ENCODE results near the gene APP.

Gene APP

DNA sequence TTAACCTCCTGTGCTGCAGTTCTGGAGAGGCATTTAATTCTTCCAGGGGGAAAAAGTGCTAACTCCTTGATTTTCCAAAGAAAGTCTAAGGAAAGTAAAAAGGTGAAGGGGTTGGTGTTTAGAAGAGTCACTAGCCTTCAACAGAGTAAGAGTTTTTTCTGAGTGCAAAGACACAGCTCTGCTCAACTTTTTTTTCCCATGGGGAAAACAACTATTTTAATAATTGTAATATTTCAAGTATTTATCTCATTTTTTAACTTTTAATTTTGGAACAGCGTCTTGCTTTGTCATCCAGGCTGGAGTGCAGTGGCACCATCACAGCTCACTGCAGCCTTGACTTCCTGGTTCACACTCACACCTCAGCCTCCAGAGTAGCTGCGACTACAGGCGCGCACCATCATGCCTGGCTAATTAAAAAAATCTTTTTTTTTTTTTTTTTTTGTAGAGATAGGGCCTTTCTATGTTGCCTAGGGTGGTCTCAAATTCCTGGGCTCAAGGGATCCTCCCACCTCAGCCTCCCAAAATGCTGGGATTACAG is 202.6 kb downstream of the APP start:
- no peak for DNase-seq

DNA sequence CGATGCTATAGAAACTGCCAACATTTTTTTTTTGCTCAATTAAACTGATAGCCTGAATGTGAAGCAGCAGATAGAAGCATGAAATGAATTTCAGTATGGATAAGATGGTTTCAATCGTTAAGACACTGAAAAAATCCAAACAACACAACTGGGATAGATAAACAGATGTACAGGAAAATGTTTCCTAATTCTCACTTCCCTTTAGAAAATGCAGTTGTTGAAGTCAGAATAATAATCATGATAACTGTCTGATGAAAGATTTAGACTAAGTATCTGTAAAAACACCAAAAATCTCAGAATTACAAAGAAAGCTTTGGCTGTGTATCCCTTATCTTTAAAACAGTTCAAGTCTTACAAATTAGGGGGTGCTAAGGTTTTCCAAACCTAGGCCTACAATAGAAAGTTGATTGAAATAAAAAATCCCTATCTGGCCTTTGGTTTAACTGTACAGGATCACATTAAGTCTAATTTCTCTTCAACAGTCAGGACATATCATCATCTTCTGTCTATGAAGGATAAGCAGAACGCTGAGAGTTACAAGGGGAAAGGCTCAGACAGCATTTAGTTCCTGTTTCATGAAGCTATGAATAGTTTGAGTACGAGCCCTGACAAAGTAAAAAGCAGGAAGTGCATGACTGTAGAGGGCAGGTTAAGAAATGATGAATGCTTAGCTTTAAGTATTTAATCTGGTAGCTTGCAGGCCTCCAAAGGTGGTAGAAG is 203.2 kb downstream of the APP start:
- DNase-seq: no peak

DNA sequence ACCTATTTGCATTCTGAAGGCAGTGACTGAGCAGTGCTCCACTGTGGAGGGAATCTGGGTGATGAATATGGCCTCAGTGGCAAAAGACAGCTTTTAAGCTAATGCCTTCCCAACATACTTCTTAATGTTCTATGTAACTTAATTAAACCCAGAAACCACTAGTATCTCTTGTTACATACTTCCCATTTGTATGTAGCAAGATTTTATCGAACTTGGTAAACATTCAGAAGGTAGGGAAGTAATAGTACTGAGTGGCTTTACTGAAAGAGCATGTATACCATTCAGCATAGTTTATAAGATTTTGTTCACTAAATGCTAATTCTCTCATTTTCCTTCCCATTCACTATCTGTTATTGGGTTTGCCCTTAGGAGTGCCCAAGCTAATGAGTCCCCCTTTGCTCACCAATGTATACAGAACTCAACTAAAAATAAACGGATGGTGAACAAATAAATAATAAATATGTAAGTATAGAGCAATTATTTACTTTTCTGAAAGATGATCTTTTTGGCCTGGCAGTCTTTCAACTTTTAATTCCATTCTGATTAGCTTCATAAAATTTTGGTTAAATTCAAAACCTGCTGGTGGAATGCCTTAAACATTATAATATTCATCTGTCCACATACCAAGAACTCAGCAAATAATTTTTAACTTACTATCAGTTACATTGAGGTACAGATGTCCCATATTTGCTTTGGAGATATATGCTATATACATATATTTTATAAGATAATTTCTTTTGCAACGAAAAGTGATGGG is 204.4 kb downstream of the APP start:
- DNase-seq: no peak

DNA sequence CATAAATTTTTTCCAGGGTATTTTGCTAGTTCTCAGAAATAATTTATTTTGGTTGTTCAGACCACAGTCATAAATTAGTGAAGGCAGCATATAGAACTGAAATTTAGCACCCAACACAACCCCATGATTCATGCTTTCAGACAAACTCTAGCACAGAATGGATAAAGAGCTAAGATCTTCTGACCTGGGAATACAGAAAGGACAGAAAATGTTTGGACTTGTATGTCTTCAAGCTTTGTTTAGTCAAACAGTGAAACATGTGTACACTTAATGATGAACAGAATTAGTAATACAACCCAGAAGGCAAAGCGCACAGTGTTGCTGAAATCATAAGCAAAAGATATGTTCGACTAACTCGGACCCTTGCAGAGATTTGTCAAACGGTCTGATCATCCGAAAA is 205.6 kb downstream of the APP start:
- DNase-seq: no peak

DNA sequence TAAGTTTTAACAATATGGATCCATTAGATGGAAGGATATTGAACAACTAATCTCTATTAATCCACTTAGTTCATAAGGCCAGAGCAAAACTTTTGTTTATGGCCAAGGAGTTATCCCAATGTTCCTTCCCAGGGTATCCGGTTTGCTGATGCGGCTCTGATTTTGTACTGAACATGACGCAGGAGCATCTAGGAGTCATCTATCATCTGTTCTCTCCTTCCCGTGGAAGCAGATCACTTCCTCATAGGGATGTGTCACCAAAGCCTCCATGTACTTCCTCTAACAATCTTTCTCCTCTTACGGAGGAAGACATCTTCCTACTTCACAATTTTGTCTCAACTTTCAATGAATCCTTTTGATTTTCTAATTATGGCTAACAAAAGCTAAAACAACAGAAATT is 206.6 kb downstream of the APP start:
- DNase-seq: no peak

DNA sequence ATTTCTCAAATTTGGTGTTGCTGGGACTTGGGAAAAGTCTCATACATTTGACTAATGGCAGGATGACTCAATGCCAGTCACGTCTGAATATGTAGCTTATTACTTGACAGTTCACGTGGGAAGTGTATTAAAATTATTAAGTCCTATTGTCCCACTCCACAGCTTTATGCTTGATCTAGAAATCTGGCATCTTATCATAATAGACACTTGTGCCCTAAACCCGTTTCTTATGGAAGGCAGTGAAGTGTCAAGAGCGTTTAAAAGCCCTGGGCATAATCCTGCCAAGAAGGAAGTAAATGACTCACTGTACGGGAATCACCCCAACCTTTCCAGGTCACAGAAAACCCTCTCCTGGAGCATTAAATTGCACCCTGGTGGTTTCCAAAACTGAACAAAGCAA is 207.4 kb downstream of the APP start:
- no peak for DNase-seq

DNA sequence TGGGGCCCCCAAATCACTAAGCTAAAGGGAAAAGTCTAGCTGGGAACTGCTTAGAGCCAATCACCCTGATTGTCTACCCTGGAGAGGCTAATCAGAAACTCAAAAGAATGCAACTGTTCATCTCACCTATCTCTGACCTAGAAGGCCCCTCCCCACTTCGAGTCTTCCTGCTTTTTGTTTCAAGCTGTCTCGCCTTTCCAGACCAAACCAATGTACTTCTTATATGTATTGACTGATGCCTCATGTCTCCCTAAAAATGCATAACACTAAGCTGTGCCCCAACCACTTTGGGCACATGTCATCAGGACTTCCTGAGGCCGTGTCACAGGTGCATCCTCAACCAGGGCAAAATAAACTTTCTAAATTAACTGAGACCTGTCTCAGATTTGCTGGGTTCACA is 209.5 kb downstream of the APP start:
- DNase-seq: no peak

DNA sequence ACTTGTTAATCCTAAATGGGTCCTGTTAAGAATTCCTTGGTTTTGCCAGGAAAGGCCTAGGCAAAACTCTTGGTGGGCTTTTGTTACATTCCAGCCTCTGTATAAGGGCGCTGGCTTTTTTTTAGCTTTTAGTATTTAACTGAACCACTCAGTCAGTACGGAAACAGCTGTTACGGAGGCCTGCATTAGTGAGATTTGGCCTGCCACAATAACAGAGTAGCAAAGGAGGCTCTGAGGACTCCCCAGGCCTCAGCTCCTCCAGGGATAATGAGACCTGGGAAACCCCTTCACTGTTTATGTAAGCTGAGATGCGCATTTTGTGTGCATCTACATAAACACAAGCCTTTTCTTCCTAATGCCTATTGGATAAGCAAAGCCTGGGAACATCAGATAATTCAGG is 210.2 kb downstream of the APP start:
- DNase-seq: no peak

DNA sequence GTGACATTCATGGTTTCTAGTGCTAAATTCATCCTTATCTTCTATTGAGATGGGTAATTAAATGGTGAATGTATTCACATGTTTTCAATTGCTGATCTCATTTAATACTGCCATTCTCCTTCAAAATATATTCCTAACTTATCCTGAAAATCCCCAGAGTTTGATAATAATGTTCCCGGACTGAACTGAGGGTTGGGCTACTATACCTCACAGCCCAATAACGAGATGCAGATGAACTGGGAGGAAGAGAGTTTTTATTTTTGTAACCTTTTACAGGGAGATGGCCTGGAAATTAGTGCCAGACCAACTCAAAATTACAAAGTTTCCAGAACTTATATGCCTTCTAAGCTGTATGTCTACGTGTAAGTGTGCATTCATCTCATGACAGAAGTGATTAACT is 210.8 kb downstream of the APP start:
- DNase-seq: no peak

DNA sequence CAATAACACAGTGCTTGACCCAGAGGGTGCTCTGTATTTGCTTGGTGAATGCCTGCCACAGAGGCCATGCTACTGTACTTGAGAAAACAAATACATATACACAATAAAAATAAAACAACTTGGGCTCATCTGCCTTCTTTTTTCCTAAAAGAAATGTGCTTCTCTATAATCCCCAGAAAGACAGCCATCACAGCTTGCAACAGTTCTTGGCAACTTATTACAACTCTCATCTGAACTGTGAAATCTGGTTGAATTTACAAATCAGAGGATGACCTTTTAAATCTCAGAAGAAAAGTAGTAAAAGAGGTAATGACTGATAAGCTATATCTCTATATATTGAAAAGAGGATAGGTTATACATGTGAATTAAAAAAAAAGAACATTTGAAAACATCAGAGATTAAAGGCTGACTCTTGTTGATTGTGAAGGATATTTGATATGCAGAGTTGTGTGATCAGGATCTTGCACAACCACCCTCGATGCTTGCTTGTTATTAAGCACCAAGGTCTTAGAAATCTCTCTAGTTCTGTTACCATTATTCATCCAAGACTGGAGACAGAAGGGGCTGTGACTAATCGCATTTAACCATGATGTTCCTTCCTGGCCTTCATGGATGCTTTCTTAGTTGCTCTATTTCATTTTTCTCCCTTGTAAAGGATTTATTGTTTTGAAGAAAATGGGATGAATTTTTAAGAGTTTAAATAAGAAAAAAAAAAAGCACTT is 213.4 kb downstream of the APP start:
- no peak for DNase-seq

DNA sequence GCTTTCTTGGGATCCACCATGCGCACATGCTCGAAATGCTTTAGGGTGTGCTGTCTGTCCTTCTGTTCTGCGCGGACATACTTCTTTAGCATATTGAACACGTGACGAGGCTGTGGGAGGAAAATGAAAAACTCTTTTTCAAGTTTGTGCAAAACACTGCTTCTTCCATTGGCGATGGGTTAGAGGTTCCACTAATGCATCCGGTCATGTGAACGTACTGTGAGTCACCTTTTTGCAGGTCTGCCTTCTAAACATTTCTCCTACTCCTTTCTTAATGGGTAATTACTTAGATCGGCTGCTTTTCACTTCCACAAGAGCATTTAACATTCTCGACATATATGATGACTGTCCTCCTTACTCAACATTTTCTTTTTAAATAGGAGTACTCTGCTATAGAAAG is 214.9 kb downstream of the APP start:
- no peak for DNase-seq

DNA sequence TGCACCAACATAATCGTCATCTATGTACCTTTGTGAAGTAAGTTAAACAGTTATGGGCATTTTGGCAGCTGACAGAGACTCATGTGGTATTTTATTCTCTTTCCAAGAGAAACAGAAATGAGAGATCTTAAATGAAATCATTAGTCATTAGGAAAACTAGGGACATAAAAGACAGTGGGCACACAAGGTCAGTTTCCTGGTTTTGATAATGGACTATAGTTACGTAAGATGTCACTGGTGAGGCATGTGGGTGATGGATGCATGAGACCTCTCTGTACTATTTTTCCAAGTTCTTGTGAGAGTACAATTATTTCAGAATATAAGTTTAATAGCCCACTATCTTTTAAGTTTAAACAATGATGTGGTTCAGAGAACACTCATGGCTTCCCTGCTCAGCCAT is 216.9 kb downstream of the APP start:
- DNase-seq: no peak

DNA sequence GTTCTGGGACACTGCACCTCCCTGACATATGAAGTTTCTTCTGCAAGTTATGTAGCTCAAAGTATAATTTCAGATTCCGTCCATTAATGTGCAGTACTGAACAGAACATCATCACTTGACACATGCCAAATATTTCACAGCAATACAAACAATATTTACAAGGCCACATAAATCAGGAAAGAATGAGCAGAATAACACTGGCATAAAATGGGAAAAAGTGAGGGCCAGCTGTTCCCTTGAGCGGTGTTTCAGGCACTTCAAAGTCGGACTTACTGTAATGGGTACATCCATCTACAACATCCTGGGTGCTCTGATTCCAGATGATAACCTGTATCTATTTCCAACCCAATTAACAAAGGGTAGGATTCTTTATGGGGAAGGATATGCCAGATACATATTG is 217.4 kb downstream of the APP start:
- DNase-seq: no peak

DNA sequence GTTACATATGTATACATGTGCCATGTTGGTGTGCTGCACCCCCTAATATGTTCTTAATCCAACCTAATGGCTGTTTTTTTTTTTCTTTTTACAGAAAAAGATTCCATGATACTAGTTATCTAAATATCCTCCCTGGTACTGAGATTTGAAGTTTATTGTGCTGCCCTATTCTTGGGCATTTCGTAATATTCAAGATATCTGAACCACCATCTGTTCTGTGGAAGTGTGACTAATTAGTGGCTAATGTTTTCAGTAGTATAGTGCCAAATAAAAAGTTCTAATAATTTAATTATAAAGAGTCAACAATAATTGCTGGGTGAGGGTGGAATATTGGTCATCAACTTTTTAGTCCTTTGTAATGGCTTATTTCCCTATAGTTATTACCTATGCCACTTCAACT is 218.3 kb downstream of the APP start:
- DNase-seq: no peak

DNA sequence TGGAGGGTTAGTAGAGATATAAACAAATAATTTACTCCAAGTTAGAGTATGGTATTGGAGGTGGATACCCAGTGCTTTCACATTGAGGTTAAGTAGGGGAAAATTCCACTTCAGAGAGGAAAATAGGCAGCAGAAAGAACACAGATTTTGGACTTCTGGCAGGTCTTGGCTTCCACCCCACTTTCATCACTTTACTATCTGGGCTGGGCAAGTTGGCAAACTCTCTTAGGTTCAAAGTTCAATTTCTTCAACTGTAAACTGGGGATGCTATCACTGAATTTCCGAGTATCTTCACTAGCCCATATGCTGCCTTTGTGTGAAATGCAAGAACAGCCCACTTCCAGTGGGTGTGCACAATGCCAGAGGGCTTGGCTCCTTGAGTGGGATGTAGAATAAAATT is 220.9 kb downstream of the APP start:
- no peak for DNase-seq

DNA sequence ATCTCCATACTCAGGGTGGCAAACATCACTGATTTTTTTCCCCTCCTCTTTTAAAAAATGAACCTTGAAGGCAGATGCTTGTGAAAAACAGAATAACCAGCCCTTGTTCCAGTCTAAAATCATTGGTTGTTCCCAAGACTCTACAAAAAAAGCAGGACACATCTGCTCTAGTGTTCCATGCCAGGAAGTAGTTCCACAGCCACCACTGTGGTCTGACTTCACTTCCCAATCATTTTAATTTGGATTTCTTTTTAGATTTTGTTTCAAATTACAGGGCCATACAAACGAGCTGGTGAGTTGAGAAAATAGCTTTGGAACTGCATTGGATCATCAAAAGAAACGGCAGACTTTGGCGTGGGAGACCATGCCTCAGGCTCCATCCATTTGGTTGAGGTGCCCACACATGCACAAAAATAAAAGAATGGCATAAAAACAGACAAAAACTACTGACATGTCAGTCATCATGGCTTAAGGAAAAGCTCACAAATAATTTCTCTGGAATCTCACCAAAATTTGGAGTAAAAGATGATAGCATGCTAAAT is 225.8 kb downstream of the APP start:
- no peak for DNase-seq

DNA sequence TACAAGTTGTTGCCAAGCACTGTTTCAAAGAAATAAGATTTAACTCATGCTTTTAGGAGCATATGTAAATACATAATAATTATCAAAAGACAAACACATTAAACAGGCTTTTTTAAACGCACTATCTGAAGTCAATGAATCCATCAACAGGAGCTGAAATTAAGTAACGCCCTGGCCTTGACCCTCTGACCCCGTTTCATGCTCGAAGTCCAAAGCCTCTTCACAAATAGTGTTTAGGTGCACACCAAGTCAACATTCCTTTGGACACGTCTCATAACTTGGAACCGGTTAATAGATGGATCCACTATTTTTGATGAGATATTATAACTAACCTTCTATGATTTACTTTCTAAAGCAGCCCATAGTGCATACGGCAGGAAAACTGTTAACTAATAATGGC is 226.5 kb downstream of the APP start:
- no peak for DNase-seq

DNA sequence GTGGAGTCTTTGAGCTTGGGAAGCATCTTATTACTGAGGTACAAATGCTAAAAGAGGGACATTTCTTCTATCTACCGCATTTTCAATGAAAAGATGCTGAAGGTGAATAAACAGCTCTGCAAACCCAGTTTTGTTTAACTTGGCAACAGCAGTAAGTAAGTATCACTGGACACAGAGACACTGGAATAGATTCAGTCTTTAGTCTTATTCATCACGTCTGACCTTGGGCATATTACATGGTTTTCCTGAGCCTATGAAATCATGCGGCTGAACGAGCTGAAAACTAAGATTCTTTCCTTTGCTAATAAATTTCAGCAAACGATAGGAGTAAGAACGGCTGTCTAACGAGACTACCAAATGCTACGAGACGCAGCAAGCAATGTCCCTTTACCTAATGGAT is 228.4 kb downstream of the APP start:
- DNase-seq: no peak

DNA sequence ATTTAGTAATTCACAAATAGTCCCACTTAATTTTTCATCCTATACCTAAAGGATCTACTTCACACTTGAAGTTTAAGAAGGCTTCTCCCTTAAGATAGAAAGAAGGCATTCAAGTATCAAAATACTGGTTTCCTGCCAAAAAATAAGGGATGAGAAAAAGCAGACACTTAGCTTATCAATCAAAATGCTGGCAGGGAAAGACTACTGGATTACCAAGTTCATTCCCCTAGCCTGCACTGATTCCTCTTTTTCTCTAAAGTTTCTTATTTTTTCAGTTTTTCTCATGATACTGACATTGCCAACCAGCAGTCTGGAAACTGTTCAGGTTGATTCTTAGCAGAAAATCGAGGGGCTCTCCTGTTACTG is 231.2 kb downstream of the APP start:
- DNase-seq: no peak

DNA sequence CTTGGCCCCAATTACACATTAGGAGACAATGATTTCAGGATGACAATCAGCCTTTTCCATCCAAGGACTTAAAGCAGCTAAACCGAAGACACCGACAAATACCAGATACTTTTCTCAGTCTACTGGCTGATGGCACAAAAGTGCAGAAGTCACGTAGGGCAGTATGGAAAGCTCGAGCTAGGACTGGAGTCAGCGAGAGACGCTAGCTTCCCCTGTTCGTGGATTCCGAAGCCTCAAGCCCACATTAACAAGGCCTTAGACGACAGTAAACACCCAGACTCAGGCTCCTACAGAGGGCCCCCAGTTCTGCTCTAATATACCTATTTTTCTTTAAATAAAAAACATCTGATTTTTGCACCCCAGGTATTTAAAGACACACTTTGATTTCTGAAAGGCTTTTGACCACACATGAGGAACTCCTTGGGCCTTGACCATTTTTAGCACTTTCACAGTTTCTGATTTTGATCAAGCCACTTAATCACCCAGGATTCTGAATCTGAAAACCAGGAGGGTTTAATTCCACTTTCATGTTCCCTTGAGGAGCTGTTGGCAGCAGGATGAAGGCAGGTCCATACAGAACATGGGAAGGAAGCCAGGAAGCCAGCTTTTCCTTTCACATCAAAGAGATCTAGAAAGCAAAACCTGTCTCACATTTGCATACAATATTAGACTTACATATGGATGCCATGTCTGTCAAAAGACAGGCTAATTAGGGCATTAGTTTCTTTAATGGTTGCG is 231.7 kb downstream of the APP start:
- DNase-seq: no peak

DNA sequence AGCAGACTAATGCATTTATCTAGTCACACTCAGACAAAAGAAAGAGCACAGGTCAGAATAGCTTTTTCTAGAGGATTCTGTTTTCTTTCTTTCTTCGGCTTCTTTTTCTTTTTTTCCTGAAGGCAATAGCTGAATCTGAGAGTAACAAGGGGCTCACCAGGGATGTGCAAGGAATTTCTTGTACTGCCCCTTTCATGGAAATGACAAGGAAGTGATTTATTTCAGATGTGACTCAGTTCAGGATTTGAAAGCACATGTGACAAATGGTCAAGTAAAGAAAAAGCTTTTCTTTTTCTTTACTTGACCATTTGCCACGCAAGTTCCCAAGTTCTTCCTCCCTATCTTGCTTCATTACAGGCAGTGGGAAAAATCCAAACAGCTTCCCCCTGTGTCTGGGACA is 233.8 kb downstream of the APP start:
- DNase-seq: no peak

DNA sequence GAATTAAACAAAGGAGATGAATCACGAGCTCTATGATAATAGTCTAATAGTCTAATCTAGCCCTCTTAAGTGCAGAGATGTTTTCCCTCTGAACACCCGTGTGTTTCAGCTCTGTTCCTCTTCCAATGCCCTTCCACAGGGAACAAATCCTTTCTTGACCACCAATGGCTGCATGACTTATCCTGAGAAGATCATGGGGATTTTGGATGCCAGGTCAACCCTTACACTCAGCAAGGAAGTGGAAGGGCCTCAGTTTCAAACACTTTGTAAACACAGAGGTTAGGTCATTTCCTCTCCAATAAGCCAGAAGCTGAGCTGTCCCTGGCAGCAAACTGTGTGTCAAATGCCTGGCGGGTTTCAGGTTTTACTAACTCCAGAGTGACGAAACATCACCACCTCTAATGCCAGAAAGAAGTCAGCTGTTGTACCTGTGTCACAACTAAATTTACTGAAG is 235.8 kb downstream of the APP start:
- no peak for DNase-seq

DNA sequence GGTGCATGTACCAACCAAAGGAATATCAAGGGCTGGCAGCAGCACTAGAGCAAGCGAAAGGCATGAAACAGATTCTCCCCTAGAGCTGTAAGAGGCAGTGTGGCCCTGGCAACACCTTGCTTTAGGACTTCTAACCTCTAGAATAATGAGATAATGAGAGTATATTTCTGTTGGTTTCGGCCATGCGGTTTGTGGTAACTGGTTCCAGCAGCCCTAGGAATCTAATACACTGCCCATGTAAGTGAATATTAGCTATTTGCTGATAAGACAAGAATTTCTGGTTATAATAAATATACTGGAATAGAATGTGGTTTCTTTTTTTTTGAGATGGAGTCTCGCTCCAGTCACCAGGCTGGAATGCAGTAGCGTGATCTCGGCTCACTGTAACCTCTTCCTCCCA is 236.4 kb downstream of the APP start:
- no peak for DNase-seq

All from stimulated activated CD4-positive, alpha-beta T cell treated with anti-CD3 and anti-CD28 coated beads, Interleukin-4, amount 100 ng/mL, for 4 hours (primary cell).